ENCODE measurements around the gene ADCY10.

Gene ADCY10

DNA sequence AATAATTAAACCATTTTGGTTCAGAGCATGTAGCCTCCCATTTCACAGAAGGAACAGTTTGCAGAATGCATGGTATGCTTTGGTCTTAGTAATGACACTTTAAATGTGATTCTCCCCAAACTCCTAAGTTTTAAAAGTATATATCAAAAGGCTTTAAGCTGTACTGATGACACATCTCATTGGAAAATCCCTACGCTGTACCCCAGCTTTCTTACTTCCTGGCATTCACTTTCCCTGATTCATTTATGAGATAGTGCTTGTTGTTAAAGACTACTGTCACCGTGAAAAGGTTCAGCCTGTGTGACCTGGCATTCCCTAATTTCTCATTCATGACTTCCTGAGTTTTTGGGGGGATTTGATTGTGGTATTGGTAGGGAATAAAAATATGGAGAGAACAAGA, 138.8 kb downstream of the ADCY10 start:
- no peak for DNase-seq (ENCODE audit: low spot score)

DNA sequence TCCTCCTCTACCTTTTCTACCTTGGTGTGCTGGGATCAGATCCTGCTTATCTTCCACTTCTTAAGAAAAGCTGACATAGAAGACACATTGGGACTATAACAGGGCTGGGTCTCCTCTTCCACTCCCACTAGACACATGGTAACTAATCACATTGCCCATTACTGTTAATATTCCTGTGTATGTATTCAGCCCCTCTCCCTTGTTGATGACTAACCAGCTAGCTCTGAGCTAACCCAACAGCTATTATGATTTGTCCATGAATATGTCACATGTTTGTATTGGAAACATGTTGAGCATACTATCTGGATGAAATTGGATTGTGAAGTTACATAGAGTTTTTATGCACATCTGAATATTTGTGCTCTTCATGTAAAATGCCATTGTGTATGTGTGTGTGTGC, 139.2 kb downstream of the ADCY10 start:
- DNase-seq (ENCODE audit: low spot score), result no peak

DNA sequence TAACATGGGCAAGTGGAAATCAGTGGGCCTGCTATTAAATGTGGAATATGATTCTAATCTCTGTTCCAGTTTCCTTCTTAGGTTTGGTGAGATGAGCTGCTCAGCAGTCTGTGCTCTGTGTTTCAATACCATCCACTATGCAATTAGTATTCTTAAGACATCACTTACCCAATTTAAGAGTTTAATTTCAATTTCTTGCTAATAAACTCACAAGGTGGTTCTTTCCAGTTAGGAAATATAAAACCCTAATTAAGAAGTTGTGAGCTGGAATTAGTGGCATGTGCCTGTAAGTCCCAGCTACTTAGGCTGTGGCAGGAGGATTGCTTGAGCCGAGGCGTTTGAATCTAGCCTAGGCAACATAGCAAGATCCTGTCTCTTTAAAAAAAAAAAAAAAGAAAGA, 140.4 kb downstream of the ADCY10 start:
- DNase-seq (ENCODE audit: low spot score), result no peak

DNA sequence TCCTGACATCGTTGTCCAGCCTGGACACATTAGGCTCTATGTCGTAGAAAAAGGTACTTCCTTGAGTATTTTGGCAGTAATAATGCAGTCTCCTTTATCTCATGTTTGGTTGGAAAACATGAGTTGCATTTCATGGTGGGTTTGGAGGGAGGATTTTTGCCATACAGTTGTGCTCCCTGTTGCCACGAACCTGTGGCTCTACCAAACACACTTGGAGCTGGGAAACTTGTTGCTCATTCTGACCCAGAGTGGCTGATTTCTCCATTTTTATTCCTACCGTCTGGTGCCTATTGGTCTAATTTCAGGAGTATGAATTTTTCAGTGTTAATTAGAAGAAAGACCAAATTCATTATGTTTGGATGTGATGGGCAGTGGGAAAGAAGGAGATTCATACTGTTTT, 141.5 kb downstream of the ADCY10 start:
- no peak for DNase-seq (ENCODE audit: low spot score)

DNA sequence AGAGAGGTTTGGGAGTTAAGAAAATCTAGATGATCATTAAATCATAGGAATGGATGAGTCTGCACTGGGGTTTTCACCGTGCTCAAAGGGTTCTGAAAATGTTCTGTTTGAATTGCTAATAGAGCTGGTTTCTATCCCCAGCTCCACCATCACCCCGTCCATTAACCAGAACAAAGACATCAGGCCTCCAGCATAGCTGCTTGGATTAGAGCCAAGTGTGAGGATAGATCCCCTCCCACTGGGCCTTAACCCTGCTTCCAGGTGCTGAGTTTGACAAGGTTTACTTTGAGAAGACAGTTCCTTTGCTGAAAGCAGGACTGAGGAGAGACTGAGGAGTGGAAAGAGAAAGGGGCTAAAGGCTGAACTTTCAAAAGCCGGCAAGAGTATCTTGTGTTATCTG, 143.8 kb downstream of the ADCY10 start:
- no peak for DNase-seq (ENCODE audit: low spot score)

DNA sequence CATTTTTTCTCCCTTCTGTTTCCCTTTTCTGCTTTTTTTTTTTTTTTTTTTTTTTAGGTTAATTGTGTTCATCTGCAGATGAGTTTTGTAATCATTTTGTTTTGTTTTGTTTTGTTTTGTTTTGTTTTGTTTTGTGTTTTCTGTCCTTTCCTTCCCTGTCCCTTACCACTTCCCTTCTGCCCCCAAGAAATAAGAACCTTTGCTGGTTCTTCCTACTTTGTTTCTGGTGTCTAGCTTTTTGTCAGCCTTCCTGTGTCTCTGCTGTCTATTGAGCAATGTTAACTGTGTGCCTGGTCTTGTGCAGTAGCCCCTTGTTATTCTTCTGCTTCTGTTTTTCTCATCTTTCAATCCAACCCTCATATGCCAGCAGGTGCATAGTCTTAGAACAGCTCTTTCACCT, 146.2 kb downstream of the ADCY10 start:
- no peak for DNase-seq (ENCODE audit: low spot score)

DNA sequence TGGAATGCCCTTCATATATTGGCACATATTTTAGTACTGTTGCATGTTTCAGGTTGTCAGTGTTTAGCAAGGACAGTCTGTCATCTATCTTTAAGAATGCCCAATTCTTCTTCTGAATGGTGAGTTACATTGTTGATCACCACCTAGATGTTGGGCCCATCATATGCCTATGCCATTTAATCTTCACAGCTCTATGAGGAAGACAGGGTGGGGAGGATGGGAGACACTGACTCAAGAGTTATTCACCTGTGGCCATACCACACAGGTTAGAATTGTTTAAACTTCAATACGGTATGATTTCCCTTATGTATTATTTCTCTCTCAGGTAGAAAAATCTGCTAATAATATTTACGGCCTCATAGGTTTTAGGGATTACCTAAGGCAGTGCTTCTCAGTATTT, 147.4 kb downstream of the ADCY10 start:
- no peak for DNase-seq (ENCODE audit: low spot score)

DNA sequence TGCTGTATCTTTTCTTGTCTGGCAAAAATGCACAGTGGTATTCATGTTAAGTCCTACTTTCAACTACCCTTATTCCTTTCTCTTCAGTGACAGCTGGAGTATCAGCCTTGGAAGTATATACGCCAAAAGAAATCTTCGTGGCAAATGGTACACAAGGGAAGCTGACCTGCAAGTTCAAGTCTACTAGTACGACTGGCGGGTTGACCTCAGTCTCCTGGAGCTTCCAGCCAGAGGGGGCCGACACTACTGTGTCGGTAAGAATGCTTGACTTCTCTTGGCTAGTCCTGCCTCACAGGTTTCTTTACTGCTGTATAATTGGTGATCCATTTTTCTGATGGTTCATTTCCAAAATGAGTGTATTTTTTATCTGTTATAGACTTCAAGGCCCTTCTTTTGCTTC, 148.4 kb downstream of the ADCY10 start:
- DNase-seq (ENCODE audit: low spot score), result no peak

DNA sequence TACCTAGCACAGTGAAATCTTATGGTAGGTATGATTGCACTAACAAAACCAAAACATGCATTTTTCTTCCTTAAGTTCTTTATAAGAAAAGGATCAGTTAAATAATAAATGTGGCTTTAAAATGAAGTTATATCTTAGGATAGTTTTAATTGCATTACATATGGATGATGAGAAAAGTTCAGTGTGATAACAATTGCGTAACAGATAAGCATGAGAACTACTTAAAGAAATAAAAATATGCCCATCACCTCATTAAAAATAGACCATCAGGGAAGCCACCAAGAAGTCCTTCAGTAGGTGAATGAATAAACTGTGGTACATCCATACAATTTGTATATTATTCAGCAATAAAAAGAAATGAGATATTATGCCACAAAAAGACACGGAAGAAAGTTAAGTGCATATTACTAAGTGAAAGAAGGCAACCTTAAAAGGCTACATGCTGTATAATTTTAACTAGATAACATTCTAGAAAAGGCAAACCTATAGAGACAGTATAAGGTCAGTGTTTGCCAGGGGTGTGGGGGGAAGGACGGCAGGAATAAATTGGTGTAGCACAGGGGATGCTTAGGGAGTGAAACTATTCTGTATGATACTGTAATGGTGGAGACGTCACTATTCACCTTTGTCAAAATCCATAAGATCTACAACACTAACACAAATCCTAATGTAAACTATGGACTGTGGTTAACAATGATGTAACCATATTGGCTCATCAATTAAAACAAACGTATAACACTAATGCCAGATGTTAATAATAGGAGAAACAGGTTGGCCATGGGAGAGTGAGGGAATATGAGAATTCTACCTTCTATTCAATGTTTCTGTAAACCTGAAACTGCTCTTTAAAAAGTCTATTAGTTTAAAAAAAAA, 149.2 kb downstream of the ADCY10 start:
- DNase-seq (ENCODE audit: low spot score), result no peak

DNA sequence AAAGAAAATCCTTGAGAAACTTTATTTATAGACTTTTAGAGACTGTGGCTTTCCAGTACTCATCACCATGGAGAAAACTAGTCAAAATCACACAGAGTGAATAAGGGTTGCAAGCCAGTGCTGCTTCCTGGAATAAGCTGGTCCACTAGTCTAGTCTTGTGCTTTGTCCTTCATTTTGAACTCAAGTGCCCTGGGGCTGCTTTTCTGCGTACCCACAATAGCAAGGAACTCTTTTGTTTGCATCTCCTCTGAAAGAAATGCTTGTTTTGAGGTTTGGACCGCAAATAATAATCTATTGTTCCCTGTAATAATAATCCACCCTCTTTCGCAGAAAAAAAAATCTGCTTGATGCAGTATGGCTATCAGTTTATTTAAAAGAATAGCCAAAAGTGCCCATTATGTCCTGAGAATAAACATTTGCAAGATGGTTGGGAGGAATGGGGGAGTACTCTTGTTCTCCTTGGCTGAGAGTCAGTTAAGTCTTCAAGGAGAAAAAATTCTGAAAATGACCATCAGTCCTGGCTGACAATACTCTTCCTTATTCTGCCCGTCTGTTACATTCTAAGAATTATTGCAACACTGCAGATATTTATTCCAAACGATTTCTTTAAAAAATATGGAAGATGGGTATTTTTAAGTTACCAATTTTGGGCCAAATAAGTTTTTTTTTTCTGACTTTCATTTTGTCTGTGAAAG, 150.3 kb downstream of the ADCY10 start:
- DNase-seq (ENCODE audit: low spot score), result peak; percentile 12

DNA sequence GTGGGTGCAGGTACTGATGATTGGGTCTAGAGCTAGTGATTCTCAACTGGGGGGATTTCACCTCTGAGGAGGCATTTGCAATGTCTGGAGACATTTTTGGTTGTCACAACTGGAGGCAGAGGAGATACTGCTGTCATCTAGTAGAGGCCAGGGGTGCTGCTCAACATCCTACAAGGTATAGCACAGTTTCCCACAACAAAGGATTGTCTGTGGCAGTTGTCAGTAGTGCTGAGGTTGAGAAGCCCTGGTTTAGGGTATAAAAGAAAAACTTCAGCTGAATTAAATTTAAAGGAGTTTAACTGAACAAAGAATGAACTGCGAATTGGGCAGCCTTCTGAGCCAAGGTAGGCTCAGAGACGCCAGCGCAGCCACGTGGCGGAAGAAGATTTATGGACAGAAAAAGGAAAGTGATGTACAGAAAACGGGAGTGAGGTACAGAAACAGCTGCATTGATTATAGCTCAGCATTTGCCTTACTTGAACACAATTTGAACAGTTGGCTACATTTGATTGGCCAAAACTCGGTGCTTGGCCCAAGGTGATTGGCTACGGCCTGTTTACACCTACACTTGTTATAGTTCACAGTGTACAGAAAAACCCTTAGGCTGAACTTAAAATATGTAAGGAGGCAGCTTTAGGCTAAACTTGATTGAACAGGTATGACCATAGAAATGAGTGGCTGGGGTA, 151.7 kb downstream of the ADCY10 start:
- no peak for DNase-seq (ENCODE audit: low spot score)

DNA sequence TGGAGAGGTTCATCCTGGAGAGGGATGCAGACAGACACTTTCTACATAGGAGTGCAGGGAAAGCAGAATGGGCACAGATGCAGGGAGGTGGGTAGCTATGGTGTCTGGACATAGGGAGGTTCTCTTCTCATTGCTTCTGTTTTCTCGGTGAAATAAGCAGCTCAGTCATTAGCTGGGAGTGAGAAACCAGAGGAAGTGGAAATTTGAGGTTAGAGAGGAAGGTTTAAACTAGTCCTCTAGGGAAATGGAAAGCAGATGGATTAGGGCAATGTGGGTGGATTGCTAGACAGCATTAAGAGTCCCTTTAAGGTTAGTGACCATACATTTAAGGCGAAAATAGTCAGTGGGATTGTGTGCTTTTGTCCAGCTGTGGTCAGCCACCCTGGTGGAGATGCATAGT, 152.5 kb downstream of the ADCY10 start:
- peak; percentile 5 for DNase-seq (ENCODE audit: low spot score)

Measured in GM03348 (cell line).